ENCODE results near the gene NFIC.

DNA sequence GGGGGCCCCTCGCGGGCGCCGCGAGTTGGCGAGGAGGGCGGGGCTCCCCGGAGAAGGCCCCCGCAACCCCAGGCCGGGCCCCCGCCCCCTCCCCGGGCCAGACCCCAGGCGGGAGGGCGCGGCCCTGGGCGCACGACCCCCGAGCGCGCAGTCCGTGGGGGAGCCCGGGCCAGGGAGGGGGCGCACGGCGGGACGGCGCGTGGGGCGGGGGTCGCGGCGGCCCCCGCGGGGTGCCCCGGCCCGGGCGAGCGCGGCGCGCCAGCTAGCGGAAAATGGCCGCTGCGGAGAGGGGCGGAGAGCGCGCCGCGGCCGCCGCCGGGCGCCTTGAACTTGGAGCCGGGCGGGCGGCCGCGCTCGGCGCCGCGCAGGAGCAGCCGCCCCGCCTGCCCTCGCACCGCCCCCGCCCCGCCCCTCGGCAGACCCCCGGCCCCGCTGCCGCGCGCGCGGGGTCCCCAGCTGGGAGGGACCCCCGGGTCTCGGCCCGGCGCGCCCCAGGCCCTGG is 6.4 kb upstream of the NFIC start:
- TF ChIP-seq, protein P1, sequence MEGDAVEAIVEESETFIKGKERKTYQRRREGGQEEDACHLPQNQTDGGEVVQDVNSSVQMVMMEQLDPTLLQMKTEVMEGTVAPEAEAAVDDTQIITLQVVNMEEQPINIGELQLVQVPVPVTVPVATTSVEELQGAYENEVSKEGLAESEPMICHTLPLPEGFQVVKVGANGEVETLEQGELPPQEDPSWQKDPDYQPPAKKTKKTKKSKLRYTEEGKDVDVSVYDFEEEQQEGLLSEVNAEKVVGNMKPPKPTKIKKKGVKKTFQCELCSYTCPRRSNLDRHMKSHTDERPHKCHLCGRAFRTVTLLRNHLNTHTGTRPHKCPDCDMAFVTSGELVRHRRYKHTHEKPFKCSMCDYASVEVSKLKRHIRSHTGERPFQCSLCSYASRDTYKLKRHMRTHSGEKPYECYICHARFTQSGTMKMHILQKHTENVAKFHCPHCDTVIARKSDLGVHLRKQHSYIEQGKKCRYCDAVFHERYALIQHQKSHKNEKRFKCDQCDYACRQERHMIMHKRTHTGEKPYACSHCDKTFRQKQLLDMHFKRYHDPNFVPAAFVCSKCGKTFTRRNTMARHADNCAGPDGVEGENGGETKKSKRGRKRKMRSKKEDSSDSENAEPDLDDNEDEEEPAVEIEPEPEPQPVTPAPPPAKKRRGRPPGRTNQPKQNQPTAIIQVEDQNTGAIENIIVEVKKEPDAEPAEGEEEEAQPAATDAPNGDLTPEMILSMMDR (conservative IDR thresholded peaks at IDR 0.05; ENCODE audit: low read length): no peak
- TF ChIP-seq EZH2phosphoT487 (IDR thresholded peaks at IDR 0.05; ENCODE audit: borderline replicate concordance): no peak

Measured in Loucy (cell line).